HPDE6-E6E7 (cell line): Measurements from ENCODE around the gene VAV2.
"Not testable (repeated sequence)": the region's sequence is repeated elsewhere in the genome, so short reads cannot be mapped to it uniquely, and the experiment has no call there.

Source experiments
- DNase-seq: peaks from one replicate; pipeline ENCODE4 v3.0.0; 2011; ENCODE audit warnings: missing footprints; ENCODE audit errors: extremely low spot score

Gene VAV2

DNA sequence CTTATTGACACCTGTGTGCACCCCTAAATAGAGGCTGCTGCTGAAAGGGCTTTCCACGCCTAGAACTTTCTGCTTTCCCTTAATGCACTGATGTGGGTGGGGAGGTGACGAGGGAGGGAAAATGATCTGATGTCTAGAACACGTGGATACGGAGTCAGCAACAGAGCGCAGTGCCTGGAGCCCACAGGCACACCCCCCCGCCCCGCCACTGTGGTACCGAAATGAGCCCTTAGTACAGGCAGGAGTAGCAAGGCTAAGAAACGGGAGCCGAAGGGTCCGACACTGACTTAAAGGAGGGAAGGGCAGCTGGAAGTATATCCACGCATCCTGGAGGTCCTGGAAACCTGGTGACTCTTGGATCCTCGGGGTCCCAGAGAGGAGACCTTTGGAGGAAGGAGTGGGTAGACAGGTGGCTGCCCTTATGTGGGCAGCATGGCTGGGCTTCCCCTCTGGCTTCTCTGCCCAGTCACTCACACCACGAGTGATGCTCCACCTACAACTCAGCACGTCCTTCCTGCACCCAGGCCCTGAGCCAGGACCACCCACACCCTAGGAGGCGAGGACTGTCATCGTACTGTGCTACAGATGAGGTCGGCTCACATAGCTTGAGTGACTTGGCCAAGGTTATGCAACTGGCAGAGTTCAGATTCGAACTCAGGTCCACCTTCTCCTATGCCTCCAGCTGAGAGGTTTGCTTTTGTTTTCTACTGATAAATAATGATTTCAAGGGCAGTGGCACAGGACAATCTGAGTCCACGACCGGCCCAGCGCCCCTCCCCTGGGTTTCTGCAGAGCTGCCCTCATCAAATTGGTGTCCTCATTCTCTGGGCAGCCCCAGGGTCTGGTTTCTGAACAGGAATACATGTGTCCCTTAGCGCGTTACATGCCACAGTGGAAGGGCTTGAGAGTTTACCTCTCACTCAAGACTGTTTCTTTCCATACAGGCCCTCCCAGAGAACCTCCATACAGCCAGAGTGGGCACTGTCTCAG is 4.7 kb upstream of the VAV2 start:
- DNase-seq = no peak

DNA sequence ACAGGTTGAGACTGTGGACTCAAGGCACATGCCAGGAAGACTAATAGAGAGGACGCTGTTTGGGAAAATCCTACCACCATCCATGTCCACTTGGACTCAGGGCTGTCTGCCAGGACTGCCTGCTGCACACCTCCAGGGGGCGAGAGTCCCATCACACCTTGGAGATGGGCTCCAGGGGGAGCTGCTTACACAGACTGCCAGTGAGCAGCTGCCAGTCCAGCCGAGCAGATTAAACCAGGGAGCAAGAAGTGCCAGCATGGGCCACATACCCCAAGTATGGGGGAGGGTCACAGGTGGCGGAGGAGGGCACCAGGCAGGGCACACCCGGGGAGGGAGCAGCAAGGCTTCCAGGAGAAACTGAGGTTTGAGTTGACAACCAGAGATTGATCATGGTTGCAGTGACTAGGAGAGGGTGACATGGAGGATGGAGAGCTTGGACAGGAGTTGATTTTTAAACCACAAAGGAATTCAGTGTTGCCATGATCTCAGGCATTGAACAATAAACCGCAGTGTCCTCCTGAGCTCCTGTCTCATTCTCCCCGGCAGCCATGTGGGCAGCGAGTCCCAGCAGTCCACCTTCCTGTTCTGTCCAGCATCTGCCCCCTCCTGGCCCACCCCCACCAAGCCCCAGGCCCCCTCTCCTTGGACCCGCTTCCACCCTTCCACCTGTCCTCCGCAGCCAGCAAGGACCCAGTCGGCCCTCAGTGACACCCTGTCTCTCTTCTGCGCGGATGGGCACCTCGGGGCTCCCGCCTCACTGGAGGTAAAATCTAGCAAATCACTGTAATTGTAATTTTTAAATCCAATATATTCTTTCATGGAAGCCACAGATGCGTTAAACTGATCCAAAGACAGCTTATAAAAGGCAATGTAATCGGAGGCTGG is 3.1 kb upstream of the VAV2 start:
- DNase-seq = no peak

GRCh38 chr9:133994353-133995011 is 2.4 kb upstream of the VAV2 start:
- DNase-seq = peak; percentile 70

- no peak for DNase-seq
These were observed 1.6 kb upstream of the VAV2 start for GRCh38 chr9:133993635-133994253.

GRCh38 chr9:133992780-133993634 is 883 bp upstream of the VAV2 start:
- DNase-seq = peak; percentile 68

GRCh38 chr9:133991214-133991921 is 756 bp downstream of the VAV2 start:
- no peak for DNase-seq

DNA sequence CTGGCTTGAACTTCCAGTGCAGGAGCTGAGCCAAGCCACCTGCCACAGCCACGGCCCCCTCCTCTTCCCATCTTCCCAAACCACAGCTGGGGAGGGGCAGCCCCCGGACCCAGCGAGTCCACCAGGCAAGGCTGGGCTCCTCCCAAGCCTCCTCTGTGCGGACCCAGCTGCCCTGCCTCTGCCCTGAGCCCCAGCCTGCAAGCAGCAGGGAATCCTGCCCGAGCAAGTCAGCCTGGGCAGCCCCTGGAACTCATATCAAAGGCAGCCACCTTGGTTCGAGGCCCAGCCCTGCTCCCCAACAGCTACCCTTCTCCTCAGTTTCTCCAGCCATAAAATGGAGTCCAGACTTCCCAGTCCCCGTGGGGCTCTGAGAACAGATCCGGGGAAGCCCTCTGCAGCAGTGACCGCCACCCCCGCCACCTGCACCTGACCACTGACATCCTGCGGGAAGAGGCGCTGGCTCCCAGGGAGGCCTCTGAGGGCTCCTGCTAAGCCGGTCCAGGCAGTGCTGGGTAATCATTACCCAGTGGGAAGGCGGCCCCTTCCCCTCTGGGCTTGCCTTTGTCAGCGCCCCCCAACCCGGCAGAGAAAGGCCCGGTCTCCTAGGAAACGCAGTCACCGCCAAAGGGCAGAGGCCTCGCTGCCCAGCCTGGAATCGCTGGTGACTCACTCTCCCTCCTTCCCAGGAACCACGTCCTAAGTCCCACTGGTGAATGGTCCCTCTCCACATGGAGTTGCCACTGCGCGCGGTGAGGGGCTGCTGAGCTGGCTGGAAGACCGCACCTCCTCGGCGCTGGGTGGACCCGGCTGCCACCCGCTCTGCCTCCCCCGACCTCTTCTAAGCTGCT is 1.5 kb downstream of the VAV2 start:
- DNase-seq = peak; percentile 47

DNA sequence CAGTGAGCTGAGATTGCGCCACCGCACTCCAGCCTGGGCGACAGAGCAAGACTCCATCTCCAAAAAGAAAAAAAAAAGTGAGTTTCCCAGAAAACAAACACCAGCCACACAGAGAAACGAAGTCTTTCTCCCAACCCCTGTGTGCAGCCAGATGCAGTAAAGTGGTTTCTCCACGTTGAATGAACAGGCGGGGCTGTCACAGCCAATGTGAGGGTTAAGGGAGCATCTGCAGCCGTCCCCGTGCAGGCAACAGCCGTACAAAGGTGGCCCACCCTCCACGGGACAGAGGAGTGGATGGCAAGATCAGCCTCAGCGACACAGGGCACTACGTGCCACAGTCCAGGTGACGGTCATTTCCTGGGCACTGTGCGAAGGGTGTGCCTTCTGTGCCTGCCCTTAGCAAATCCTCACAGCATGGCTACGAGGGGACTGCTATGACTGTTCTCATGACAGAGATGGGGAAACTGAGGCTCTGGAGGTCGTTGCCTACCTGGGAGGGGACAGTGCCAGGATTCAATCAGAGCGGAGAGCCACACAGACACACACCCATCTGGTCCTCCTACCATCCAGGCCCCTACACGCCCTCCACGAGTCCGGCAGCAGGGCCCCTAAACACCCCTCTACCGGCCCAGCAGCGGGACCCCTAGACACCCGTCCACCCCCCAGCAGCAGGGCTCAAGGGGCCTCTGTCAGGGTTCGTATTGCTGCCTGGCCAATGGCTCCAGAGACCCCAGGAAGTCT is 2.3 kb downstream of the VAV2 start:
- no peak for DNase-seq

GRCh38 chr9:133988771-133989170 is 3.4 kb downstream of the VAV2 start:
- DNase-seq = not testable (repeated sequence)

DNA sequence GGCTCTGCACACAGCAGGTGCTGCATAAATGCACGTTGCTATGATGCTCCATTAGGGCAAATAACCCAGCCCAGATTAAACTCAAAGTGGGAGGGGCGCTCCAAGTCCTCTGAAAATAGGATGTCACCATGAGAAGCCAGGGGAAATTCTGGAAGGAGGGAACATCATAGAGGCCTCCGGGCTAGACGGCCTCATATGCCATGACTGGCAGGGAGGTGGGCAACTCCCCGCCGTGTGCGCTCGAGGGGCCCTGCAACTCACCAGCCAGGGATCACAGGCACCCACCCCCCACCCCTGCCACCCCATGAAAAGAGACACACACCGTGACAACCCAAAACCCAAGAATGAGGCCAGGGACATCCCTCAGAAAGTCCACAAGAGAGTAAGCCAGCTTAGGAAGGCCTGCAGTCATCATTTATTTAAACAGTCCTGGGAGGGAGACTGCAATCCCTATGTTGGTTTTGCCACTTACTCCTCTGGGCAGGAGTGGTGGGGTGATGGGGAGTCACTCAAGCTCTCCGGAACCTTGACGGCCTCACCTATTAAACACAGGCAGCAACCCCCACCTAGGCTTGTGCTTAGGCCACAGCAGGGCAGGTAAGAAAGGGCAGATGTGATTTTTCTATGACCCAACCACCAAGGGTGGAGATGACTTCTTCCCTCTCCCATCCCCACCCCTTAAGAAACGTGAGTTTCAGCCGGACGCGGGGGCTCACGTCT is 4.0 kb downstream of the VAV2 start:
- no peak for DNase-seq

DNA sequence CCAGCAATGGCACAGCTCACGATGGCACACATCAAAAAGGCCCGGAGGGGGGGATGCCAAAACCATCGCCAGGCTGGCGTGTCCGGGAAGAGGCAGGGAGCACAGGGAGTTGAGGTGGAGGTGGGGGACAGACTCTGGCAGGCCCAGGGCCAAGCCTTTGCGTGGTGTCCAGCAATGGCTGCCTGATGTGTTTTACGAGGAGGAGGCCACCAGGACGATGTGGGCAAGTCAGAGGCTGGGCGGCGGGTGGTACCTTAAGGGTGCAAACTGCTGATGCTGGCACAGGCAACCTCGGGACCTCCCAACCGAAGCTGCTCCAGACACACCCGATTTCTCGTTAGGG is 4.7 kb downstream of the VAV2 start:
- DNase-seq = no peak

GRCh38 chr9:133986774-133987445 is 5.2 kb downstream of the VAV2 start:
- DNase-seq = no peak

DNA sequence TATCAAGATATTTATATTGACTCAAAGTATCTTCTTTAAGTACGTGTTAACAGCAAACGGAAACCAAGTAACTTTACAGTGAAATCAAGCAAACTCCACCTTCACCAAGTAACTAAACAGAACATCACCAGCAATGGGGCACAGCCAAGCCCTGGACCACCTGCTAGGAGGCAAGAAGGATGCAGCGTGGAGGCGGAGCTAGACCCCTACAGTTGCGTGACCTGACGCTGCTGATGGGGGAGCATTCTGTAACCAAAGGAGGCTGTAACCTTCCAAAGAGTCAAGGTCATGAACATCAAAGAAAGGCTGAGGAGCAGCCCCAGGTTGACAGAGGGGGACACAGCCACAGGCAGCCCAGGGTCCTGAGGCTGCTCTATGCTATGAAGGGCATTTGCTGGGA is 6.1 kb downstream of the VAV2 start:
- DNase-seq = no peak

GRCh38 chr9:133982971-133983720 is 9.0 kb downstream of the VAV2 start:
- DNase-seq = no peak

GRCh38 chr9:133981958-133982681 is 10.0 kb downstream of the VAV2 start:
- no peak for DNase-seq

DNA sequence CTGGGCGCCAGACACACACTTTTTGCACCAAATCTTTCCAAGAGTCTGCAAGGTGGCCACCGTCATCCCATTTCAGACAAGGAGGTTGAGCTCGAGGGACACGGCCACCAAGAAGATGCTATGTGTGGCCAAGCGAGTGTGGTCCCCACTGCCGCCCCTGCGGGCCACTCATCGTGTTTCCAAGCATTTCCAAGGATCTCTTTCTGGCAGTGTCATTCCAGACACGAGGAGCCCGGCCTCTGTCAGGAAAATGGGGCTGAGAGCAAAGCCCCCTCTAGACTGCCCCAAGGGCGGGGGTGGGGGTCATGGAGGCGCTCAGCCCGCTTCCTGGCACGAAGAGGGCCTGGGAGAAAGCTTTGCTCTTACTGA is 10.6 kb downstream of the VAV2 start:
- no peak for DNase-seq
